IPS-NIHi7 (cell line): ENCODE data around the gene RAB36.

Experiments used
- DNase-seq: peaks from one replicate; pipeline ENCODE4 v3.0.0; 2012; ENCODE audit warnings: mixed read lengths; ENCODE audit errors: extremely low spot score

Gene RAB36

GRCh38 chr22:23158516-23159290 is 13.4 kb downstream of the RAB36 start:
- no peak for DNase-seq

DNA sequence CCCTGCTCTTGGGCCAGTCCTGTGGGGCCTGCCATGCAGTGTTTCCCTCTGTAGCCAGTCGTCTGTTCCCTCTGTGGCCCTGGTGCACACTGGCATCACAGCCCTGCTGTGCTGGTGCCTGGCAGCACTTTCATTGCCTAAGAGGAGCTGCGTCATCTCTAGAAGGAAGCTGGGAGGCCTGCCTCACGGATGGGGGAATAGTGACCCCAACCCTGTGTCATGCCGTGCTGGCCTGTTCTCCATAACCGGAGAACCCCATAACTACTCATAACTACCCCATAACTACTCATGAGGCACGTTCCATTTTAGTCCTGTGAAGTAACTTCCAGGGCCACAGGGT is 14.0 kb downstream of the RAB36 start:
- DNase-seq = no peak

DNA sequence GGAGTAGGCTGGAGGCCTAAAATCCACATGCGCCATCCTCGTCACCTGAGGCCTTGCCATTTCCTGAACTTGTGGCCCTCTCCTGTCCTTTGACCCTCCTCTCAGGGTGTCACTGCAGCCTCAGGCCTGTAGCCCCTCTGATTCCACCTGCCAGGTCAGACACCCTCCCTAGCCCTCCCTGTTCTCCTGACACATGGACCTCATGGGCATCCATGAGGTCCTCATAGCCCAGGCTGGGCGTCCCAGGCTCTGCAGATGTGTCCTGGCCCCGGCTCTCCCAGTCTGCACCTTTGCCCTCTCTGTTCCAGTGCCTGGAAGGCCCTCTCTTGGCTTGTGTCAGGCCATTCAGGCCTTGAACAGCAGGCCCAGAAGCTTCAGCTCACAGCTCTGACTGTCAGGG is 15.8 kb downstream of the RAB36 start:
- DNase-seq = no peak

DNA sequence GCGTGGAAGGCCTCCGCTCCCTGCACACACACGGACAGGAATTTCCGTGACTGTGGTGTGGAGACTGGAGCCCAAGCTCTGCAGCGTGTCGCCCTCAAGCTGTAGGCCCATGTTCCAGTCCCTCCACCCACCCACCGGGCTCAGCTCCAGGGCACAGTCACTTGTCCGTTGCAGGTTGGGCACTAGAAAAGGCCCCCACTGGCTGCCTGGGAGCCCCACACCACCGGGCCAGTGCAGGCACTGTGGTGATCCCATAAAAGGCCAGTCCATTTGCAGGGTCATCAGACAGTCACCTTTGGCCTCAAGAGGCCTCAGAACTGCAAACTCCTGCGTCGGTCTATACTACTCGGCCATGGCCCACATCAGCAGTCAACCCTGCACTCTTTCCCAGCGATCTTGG is 16.3 kb downstream of the RAB36 start:
- no peak for DNase-seq

DNA sequence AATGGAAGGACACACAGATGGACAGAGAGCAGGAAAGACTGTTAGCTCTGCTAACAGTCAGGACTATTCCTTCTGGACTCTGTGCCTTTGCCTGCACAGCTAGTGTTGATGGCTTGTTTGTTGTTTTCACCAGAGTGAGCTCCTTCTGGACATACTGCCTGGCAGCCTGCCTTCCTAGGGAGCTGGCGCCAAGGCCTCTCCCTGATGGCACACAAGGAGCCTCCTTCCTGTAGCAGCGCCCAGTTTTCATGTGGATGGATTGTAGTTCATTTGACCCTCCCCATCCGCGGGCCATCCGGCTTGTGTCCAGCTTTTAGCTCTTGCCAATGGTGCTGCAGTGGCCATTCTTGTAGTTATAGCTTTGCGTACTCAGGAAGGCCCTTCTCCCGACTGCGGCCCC is 18.4 kb downstream of the RAB36 start:
- DNase-seq = no peak

GRCh38 chr22:23164091-23164490 is 18.8 kb downstream of the RAB36 start:
- no peak for DNase-seq

DNA sequence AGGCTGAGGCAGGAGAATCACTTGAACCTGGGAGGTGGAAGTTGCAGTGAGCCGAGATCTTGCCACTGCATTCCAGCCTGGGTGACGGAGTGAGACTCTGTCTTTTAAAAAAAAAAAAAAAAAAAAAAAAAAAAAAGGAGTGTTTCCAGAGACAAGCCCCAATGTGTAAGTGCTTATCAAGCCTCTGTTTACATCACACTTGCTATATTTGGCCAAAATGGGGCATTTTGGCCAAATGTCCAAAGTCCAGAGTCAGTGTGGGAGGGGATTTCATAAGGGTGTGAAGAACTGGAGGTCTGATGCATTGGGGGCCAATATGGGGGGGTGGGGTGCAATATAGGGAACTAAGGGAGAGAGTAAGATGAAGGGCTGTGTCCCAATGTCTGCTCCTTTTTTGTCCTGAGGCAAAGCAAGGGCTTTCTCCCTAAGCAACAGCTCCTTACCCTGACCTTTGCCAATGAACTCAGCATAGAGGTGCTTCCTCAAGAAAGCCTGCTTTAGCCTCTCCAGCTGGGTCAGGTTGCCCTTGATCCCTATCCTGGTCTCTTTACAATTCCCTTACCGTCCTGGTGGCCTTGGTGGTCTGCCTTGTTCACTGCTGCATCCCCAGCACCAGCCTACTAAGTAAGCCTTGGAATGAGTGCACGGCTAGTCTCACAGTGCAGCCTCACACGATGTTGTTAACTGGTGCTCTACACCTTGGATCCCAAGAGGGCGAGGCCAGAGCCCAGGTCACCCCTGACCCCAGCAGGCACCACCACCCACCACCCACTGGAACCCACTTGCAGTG is 21.0 kb downstream of the RAB36 start:
- DNase-seq = no peak

DNA sequence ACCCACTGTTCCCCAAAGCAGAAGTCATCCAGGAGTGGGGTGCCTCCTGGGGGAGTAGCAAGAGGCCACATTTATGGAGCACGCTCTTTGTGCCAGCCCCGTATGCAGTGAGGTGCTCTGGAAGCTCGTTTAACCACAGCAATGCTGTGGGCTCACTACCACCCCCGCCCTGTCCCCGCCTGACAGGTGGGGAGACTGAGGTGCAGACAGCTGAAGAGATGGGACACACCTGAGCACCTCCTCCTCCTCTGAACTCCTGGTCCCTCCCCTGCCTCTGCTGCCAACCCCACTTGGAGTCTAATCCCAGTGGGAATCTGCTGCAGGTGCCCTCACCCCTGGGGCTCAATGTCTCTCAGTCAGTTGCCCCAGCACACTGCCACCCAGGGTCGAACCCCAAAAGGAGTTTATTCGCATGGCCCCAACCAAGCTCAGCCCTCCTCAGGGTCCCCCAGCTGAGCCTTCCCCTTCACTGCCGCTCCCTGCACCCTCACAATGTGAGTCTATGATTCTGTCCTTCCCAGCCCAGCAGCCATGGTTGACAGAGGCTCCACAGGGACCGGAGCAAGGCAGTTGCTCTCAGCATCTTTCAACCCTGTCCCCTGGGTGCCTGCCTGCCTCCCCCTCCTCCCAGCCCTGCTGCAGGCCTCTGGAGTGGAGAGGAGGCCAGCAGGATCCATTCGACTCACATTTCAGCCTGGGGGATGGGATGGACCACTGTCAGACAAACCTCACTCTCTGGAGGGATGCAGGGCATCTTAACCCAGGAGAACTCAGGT is 21.8 kb downstream of the RAB36 start:
- no peak for DNase-seq

GRCh38 chr22:23168391-23169042 is 23.2 kb downstream of the RAB36 start:
- DNase-seq = no peak

DNA sequence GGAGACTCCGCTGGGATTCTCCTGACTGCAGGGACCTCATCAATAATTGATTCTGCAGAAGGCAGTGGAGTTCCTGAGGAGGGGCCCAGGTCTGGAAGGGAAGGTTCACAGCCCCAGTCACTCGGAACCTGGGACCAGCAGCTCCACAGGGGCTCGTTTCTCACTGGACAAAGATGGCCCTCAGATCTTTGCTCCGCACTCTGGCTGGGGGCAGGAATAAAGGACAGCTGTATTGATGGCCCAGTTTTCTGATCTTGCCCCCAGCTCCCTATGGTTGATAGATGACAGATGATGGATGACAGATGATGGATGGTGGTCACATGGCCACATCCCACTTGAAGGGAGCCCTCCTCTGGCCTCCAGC is 23.7 kb downstream of the RAB36 start:
- no peak for DNase-seq

GRCh38 chr22:23175817-23176644 is 30.8 kb downstream of the RAB36 start:
- DNase-seq = no peak

- DNase-seq = no peak
Measured at GRCh38 chr22:23176645-23177027, 31.4 kb downstream of the RAB36 start.

DNA sequence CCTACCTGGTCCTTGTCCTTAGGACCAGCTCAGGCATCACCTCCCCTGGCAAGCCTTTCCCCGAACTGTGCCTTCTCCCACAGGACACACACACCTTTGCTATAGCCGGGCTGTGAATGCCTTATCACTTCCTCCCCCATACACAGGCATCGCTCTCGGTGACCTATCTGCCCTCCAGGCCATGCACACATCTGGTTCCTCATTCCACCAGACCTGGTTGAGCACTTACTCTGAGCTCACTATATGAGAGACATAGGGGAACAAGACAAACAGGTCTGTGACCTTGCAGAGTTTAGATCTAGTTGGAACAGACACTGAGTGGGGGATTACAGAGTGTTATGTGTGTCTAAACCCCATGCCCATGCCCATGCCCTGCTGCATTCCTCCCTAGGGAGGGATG is 31.9 kb downstream of the RAB36 start:
- DNase-seq = no peak

- peak; percentile 90 for DNase-seq
Measured at GRCh38 chr22:23178512-23179254, 33.4 kb downstream of the RAB36 start.

DNA sequence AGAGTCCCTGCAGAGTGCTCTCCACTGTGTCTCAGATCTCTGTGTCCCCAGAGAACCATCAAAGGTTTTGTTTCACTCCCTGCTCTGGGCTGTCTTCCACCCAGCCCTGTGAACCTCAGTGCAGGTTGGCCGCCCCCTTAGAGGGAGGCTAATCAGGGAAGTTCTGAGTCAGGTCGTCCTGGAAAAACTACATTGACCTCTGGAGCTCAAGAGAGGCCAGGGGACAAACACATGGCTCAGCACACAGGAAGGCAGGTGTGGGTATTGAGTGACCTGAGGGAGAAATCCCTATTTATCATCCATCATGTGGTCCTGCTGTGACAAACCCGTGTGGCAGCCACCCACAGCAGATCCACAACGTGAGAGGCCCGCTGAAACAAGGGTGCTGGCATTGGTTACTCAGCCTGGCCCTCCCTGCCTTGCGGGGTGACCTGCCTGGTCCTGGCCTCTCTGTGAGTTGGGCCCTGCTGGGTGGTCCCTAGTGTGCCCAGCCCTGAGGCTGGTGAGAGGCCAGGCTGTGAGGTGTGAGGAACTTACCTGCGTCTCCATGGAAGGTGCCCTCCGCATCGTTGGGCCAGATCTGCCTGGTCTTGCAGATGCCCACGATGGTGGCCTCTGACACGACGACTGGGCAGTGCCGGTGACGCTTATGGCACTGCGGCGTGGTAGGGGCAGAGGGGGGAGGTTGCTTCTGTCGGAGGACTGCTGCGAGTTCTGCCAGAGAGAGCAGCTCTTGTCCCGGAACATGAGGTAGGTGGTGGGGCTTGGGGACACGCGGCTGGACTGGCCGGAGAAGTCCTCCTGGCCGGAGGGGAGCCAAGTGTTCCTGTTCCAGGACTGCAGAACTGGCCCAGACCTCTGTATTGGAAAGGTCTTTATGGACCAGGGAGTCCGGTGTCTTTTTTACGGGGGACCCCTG is 34.4 kb downstream of the RAB36 start:
- DNase-seq = no peak

DNA sequence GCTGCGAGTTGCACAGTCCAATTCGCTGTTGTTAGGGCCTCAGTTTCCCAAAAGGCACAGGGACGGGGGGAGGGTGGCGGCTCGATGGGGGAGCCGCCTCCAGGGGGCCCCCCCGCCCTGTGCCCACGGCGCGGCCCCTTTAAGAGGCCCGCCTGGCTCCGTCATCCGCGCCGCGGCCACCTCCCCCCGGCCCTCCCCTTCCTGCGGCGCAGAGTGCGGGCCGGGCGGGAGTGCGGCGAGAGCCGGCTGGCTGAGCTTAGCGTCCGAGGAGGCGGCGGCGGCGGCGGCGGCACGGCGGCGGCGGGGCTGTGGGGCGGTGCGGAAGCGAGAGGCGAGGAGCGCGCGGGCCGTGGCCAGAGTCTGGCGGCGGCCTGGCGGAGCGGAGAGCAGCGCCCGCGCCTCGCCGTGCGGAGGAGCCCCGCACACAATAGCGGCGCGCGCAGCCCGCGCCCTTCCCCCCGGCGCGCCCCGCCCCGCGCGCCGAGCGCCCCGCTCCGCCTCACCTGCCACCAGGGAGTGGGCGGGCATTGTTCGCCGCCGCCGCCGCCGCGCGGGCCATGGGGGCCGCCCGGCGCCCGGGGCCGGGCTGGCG is 35.1 kb downstream of the RAB36 start, which contains the start of gene BCR:
Gene BCR (plus strand): TSS at position 209 of the 592 bp plus-strand sequence. CDS start 452 bp downstream, outside the sequence.
- DNase-seq = peak; percentile 78

- DNase-seq = no peak
Measured at GRCh38 chr22:23180893-23181720, 35.8 kb downstream of the RAB36 start.

DNA sequence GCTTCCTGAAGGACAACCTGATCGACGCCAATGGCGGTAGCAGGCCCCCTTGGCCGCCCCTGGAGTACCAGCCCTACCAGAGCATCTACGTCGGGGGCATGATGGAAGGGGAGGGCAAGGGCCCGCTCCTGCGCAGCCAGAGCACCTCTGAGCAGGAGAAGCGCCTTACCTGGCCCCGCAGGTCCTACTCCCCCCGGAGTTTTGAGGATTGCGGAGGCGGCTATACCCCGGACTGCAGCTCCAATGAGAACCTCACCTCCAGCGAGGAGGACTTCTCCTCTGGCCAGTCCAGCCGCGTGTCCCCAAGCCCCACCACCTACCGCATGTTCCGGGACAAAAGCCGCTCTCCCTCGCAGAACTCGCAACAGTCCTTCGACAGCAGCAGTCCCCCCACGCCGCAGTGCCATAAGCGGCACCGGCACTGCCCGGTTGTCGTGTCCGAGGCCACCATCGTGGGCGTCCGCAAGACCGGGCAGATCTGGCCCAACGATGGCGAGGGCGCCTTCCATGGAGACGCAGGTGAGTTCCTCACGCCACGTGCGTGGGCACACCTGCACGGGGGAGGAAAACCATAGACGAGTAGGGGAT is 36.5 kb downstream of the RAB36 start:
- no peak for DNase-seq
